Stimulated activated CD8-positive, alpha-beta memory T cell treated with anti-CD3 and anti-CD28 coated beads, Interleukin-15, amount 100 ng/mL, for 1 hour (primary cell): Measurements from ENCODE around the gene ESR2.
"Not testable (repeated sequence)": the region's sequence is repeated elsewhere in the genome, so short reads cannot be mapped to it uniquely, and the experiment has no call there.

ENCODE experiments used
- DNase-seq: peaks from one replicate; pipeline ENCODE4 v3.0.0-alpha.2; 2020; ENCODE audit warnings: low read depth

ESR2 gene

DNA sequence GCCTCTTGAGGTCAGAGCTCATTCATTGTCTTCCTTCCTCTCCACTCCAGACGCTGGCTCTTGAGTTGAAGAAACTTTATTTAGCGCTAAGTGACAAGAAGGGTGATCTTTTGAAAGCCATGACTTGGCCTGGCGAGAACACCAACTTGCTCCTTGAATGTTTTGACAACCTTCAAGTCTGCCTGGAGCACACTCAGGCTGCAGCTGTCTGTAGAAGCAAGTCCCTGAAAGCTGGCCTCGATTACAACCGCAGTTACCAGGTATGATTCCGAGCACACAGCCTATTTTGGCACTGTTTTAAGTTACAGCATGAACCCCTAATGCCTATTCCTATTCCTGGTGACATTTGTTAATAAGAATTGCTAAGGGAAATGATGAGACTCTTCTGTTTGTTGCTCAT is 167.6 kb downstream of the ESR2 start:
- no peak for DNase-seq

DNA sequence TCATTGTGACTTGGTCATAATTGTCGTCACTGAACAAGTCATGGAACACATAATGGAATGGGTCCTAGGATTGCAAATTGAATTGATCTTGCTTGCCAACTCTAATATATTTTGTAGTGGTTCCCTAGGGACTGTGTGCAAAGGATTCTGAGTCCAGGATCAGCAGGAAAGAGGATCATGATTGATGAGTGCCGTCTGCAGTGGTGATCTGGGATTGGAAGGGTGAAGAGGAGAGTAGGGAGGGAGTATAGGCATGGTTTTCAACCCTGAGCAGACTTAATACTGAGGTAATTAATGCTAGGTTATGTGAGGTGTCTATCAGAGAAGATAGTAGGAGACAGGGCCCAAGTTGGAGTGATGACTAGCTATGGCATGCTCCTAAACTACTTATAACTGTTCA is 168.9 kb downstream of the ESR2 start:
- no peak for DNase-seq

DNA sequence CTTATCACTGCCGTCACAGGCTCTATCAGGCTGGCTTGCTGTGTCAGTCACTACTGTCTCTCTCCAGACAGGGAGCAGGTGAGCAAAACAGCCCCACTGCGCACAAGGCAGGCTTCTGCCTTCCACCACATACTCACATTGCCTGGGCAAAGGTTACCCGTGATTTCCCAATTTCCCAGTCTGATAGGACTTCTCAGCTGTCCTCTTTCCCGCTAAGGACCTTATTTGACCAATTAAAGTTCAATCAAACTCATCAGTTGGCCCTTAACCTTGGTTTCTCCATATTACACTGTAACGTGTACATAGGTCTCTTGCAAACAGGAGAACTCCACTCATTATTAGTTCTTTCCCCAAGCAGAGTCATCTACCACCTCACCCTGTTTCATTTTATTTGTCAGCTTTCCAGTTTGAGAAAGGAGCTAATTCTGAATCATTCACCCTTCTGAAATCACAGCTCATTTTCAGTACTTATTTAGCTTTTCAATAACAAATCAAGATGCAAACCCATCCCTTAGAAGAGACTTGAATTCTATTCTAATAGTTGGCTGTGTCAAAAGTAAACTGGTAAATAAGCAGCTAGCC is 170.8 kb downstream of the ESR2 start:
- DNase-seq: no peak

DNA sequence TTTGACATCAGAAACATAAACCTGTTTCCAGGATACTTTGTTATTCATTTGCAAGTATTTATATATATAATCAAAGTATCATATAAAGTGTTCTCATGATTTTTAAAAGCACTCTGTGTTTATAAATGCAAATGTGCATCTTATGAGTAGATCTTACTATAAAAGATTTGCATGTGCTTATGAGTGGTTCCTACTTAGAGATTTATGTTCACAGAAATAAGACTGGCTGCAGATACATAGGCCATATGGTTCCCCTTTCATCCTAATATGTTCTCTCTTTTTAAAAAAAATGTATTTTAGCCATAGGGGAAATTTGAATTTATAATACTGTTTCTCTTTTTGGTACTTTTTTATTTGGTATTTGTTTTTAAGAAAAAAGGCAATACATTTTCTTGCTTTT is 174.2 kb downstream of the ESR2 start:
- no peak for DNase-seq

DNA sequence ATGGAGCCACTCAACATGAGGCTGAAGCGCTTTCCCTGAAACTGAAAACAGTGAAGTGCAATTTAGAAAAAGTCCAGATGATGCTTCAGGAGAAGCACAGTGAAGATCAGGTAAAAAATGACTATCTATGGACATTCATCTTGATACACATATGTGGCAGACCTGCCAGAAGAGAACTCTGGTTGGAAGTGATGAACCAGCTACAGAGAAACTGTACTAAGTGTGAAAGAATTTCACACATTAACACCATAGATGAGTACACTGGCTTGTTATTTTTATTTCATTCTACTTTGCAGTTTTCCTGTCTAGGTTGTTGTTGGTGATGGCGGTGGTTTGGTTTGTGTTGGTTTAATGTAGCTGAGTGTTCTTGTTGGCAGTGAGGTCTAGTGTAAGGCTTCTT is 174.7 kb downstream of the ESR2 start:
- DNase-seq: no peak

DNA sequence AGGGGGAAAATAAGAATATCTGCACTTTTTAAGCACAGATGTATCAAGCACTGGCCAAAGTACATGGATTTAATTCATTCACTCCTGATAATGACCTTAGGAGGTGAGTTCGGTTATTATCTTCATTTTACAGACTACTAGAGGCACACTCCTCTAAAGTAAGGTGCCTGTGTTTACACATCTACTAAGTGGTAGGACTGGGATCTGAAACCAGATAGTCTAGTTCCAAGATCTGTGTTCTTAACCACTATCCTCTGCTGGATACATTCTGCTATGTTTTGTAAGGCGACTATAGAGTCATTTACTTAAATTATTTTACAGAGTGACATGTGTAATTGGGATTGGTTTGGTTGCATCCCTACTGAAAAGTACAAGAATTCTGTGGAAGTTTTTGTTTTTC is 175.3 kb downstream of the ESR2 start:
- DNase-seq: no peak

DNA sequence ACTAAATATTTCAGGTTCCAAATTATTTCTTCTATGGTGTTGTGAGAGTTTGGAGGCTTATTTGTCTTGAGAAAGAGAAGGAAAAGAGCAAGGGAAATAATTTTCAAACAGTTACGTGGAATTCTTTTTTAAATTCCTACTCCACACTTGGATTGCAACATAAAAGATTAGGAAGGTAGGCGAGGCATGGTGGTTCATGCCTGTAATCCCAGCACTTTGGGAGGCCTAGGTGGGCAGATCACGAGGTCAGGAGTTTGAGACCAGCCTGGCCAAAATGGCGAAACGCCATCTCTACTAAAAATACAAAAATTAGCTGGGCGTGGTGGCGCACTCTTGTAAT is 175.8 kb downstream of the ESR2 start:
- DNase-seq: not testable (repeated sequence)

DNA sequence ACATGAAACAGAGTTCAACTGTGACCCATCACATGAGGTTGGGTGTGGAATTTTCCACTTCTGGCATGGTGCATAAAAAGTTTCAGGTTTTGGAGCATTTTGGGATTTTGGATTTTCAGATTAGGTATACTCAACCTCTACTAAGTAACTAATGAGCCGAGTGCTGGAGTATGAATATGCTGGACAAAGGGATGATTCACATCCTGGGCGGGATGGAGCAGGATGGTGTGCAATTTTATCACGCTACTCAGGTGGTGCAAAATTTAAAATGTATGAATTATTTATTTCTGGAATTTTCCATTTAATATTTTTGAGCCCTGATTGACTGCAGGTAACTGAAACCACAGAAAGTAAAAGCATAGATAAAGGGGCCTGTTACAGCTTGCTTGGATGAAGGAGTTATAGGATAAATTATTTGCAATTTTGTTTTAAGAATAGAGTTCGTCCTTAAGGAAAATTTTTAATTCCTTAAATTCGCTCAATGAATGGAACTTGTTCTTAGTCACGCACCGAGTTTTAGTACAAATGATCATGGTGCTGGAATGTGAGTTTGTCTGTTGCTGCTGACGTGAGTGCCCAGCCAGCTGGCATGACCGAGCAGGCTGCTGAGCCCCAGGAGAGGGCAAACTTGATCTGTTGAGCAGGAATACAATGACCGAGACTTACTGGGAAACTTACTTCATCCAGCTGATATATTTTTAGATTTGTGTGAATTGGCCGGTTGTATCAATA is 176.3 kb downstream of the ESR2 start:
- no peak for DNase-seq

DNA sequence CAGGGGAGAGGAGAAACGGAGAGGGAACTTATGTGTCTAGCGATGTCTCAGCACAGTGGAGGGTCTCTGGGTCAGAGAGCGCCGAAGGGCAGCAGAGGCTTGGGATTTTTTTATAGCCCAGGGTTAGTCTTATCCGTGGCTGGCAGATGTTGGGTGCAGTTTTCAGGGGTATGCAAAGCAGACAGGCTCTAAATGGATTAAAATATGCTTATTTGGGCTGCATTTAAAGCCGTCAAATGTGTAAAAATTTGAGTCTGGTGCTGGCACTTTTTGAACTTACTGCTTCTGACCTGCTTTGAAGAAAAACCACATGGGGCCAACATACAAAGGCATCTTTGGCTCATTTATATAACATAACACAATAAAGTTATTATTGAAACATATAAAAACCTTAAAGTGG is 178.8 kb downstream of the ESR2 start:
- no peak for DNase-seq

DNA sequence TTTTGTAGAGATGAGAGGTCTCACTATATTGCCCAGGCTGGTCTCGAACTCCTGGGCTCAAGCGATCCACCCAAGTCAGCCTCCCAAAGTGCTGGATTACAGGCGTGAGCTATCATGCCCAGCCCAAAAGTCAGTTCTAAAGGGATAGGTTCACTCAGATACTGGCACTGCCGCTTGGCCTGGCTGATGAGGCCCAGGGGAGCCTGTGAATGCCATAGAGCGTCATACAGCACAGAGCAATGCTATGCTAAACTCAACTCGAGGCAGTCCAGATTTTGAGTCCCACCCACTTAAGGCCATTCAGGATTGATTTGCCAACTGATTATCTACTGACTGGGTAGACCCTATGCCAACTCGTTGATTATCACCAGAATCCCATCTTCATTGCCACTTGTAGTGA is 179.4 kb downstream of the ESR2 start:
- no peak for DNase-seq

DNA sequence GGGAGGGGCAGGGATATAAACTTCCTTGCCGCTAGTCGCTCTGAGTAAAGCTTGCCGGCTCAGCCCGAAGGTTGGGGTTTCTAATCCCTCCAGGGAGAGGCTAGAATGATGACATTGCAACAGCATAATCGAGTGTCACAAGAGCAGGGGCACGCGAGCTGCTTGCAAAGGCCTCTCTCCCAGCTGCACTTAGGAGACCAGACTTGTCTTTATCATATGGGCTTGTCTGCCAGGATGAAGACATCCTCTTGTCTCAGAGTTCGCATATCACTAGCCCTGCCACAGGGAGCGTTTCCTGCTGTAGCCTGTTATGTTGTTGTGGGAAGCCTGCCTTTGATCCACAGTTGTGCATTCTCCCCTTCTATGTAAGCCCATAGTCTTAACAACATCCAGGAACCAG is 180.0 kb downstream of the ESR2 start:
- DNase-seq: no peak

DNA sequence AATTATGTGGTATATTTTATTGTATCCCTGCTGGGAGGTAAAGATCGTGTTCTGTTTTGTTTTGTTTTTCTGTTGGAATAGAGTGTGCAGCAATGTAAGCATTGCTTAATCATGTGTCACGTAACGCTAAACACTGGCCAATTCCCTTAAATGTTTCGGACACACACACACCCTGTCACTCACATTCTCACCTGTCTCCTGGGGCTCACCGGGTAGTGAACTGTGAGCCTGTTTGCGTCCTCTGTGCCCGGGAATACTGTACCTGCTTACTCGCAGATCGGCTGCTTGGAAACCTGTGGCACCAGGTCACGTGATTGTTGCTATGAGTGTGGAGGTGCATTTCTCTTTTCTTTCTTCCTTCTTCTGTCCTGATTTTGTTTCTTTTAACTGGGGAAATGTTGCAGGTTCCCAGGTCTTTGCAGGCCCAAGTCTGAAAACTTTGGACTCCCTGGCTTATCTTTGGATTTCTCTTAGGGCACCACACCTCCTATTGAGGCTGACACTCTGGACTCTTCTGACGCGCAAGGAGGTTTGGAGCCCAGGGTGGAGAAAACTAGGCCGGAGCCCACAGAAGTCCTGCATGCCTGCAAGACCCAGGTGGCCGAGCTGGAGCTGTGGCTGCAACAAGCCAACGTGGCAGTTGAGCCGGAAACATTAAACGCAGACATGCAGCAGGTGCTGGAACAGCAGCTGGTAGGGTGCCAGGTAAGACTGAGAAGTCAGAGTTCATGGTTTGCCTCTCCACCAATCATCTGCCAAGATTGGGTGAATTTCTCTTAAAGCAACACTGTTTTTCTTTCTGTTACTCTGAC is 181.1 kb downstream of the ESR2 start:
- DNase-seq: no peak

DNA sequence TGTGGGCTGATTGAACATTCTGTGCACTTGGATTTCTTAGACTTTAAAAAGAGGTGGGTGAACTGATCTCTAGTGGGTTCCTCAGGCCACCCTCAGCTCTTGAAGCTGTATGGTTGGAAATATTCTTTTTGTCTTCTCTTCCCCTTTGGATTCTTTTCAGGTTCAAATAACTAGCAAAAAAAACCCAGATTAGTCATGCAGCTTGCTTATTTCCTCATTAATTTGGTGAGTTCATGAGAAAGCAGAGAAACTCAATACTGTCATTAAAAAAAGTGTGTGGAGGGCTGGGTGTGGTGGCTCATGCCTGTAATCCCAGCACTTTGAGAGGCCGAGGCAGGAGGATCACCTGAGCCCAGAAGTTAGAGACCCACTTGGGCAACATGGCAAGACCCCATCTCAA is 183.4 kb downstream of the ESR2 start:
- no peak for DNase-seq

DNA sequence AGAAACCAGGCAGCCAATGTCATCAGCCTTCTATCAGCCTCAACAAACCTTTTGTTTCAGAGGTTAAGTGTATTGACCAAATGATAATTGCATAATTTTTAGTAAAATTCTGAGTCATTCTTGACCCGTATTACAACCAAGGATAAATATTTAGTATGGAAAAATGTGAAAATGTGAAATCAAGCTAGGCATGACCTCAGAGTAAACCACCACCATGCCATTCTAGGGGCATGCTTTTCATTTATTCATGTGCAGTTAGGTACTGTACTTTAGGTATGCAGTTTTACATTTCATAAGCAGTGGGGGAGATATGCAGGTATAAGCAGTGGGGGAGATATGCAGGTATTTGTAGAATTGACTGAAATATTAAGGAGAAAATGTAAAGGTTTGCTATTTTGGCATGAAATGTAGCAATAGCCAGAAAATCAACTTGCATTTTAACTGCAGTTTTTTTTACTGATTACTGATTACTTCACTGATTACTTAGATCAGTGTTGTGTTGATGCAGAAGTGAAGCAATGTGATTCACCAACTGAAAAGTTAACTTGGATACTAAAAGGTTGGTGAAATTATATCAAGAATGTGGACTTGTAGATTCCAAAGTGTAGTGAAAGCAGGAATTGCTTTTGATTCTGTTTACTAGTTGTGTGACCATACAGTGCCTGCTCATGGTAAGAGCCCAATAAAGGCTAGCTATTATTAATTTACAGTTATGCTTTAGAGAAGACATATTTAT is 184.2 kb downstream of the ESR2 start:
- no peak for DNase-seq

DNA sequence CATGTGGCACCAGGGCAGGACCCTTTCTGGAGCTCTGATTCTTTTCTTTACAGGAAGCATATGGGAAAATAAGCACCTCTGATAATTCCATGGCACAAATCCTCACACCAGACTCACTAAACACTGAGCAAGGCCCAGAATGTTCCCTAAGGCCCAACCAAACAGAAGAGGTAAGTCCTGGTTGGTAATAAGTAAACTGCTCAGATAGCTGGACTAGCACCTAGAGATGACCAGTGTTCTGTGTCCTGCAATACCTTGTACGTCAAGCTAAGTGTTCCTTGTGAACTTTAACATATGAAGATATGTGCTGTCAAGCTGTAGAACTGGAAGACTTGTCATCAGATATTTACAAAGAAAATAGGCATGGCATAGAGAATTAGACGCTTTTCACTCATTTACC is 186.7 kb downstream of the ESR2 start:
- no peak for DNase-seq

DNA sequence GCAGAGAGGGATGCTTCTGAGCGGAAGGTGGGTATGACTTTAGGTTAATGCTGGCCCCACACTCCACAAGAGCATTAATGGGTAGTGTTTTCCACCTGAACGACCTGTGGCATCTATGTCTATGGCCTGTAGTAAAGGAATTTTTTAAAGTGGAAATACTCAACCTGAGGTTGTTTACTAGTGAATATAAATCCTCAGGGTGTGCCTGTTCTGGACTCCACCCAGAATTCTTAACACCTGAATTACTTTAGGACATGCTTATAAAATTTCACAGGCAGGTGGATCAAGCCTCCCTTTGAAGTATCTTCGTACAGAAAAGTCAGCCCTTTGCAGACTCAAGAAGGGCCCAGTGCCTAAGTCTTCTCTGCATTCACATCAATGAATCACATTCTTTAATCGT is 196.1 kb downstream of the ESR2 start:
- DNase-seq: no peak

DNA sequence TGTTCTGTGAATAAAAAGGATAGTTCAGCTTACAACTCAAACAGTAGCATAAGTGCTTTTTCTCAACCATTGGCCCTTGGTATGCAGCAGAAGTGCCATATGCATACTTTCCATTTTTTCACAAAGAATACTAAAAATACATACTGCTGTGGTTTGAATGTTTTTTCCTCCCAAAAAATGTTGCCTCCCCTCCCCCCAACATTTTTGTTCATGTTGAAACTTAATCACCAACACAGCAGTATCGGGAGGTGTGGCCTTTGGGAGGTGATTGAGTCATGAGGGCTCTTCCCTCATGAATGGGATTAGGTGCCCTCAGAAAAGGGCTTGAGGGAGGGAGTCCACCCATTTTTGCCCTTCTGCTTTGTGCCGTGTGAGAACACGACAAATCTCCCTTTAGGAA is 198.6 kb downstream of the ESR2 start:
- DNase-seq: no peak

DNA sequence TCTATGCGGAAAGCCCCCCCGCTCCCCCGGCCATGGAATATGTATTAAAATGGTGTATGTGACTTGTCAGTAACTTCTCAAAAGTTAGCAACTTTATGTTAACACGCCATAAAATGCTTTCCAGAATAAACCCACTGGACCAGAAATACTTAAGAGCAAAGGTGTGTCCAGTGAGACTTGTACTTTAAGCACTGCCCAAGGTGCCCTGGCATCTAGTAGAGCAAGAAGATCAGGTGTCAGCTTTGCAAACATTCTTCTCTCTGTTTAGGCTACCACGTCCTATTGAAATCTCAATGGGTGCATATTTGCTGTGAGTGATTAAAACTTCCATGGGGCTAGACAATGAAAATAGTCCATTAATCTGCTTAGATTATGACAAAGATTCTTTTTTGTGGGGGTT is 201.2 kb downstream of the ESR2 start:
- no peak for DNase-seq

DNA sequence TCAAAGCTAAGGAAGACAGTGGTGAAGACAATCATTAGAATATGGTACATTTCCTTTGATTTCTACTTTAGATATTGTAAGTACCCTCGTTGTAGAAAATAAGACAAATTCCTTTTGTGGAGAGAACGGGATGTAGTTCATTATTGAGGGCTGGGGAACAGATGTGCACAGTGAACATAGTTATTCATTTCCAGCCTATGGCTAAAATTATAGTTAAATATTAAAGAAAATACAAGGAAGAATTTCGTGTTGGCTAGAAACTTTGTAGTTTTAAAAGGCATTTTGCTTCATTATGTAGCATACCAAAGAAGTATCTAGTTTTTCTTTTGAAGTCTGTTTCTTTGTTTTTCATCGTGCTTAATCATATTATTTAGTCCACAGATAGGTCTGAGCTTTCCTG is 201.8 kb downstream of the ESR2 start:
- no peak for DNase-seq

DNA sequence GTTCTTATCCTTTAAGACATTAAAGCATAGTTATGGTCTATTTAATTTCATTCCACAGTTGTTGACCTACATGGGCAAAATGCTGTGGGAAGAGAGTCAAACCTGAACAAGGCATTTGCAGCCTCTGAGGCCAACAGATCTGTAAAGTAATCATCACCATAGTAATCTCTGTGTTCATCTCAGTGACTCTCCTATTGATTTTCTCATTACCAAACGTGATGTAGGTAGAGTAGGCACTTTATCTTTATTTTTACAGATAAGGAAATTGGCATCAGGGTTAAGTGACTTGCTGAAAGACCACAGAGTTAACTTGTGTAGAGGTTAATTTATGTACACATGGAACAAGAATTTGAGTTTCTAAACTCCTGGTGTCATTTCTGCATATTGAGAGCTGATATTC is 203.0 kb downstream of the ESR2 start:
- no peak for DNase-seq

DNA sequence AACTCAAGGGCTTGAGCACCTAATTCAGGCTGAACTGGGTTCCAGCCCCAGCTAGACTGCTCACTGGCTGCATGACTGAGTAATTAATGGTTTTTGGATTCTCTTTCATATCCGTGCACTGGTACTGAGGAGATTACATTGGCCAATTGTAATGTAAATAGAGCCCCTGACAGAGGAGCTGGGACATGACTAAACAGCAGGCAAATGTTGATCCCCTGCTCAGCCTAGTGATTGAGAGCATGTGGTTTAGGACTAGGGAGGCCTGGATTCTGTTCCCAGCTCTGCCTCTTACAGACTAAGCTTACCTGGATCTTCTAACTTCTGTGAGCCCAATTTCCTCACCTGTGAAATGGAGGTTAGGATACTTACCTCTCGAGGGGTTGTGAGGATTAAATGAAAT is 204.3 kb downstream of the ESR2 start:
- DNase-seq: no peak

DNA sequence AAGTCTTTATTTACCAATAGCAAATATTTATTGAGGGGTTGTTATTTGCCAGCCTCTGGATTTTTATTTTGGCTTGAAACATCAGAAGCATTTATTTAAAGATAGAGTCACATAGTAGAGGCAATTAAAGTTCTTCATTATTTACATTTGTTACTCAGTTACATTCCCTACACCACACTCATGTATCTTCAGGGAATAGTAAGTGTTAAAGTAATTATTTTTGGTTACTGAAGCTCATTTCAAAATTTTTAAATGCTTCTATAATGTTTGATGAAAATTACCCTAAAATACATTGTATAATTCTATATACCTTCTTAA is 205.6 kb downstream of the ESR2 start:
- DNase-seq: no peak

DNA sequence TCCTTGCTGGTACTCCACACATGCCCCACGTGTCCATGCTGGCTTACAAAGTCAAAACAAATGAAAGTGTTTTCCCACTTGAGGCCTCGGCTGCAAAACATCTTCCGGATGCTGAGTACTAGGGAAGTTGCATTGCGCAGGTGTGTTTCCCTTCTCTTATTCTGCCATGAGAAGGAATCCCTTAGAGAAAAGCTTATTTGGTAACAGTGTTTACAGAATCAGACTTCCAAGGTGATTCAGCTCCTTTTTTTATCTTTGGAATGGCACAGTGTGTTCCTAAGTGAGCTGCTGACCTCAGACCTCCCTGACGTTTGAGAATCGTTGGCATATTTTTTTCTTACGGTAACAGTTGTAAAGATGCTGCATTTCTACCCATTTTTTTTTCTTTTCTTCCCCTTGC is 211.3 kb downstream of the ESR2 start:
- DNase-seq: no peak
